ENCODE results near the gene MED8.

DNA sequence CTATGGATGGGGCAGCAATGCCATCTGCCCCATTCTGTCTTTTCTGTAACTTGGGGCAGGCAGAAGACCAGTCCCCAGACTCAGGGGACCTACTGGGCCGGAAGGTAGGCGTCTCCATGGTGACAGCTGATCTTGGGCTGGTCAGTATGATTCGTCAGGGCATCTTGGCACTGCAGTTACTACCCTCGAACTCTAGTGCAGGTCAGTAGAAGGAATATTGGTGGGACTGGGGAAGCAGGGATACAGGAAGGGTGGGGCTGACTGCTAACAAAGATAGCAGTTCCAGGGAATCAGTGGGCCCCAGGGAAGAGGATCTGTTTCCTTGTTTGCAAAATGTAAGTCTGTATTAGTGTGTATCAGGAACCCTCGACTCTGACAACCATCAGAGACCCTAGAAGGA is 26.3 kb upstream of the MED8 start:
- TF ChIP-seq POLR2A (IDR thresholded peaks at IDR 0.05): no peak
- TF ChIP-seq, protein P1, sequence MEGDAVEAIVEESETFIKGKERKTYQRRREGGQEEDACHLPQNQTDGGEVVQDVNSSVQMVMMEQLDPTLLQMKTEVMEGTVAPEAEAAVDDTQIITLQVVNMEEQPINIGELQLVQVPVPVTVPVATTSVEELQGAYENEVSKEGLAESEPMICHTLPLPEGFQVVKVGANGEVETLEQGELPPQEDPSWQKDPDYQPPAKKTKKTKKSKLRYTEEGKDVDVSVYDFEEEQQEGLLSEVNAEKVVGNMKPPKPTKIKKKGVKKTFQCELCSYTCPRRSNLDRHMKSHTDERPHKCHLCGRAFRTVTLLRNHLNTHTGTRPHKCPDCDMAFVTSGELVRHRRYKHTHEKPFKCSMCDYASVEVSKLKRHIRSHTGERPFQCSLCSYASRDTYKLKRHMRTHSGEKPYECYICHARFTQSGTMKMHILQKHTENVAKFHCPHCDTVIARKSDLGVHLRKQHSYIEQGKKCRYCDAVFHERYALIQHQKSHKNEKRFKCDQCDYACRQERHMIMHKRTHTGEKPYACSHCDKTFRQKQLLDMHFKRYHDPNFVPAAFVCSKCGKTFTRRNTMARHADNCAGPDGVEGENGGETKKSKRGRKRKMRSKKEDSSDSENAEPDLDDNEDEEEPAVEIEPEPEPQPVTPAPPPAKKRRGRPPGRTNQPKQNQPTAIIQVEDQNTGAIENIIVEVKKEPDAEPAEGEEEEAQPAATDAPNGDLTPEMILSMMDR (IDR thresholded peaks at IDR 0.05): no peak

Measured in lower leg skin (tissue), 3 donors.